ENCODE data around the gene ZNF346.

The ZNF346 gene

GRCh38 chr5:177066224-177066623 is 43.7 kb downstream of the ZNF346 start:
- Histone ChIP-seq H3K36me3 (ENCODE audit: control insufficient read depth in 2 of 2, insufficient read depth in 1 of 2, low read length in 2 of 2) (peaks cover 14 to 57% of the 10 kb centered on the region in 2 experiments), H3K9me3 (ENCODE audit: control insufficient read depth, insufficient read depth, low read depth, low read length) (no peaks in the 10 kb centered on the region), H3K4me3 (ENCODE audit: low read depth, low read length) (no peak overlapping the region), H3K27ac (ENCODE audit: extremely low read depth, low read depth, low read length) (no peak overlapping the region), H3K4me1 (ENCODE audit: control insufficient read depth, insufficient read depth, low read length) (no peaks in the 10 kb centered on the region)
- TF ChIP-seq ZNF654 (tag by site-specific recombination; IDR thresholded peaks at IDR 0.05; ENCODE audit: low read depth) = no peak
- TF ChIP-seq ZNF433 (tag by site-specific recombination; IDR thresholded peaks at IDR 0.05; ENCODE audit: low read depth) = no peak
- TF ChIP-seq ZNF629 (tag by site-specific recombination; IDR thresholded peaks at IDR 0.05) = no peak
- no peak for TF ChIP-seq TSHZ1 (tag by site-specific recombination; IDR thresholded peaks at IDR 0.05; ENCODE audit: borderline replicate concordance)
- TF ChIP-seq YY2 (tag by site-specific recombination; IDR thresholded peaks at IDR 0.05) = no peak
- no peak for TF ChIP-seq ZNF211 (tag by site-specific recombination; IDR thresholded peaks at IDR 0.05; ENCODE audit: low read depth)
- no peak for TF ChIP-seq ZNF366 (tag by site-specific recombination; conservative IDR thresholded peaks at IDR 0.05)
- no peak for TF ChIP-seq EGR2 (tag by site-specific recombination; IDR thresholded peaks at IDR 0.05; ENCODE audit: low read depth)
- TF ChIP-seq ZNF362 (tag by site-specific recombination; IDR thresholded peaks at IDR 0.05) = no peak
- no peak for TF ChIP-seq ZSCAN23 (tag by site-specific recombination; IDR thresholded peaks at IDR 0.05)
- TF ChIP-seq, protein P1, sequence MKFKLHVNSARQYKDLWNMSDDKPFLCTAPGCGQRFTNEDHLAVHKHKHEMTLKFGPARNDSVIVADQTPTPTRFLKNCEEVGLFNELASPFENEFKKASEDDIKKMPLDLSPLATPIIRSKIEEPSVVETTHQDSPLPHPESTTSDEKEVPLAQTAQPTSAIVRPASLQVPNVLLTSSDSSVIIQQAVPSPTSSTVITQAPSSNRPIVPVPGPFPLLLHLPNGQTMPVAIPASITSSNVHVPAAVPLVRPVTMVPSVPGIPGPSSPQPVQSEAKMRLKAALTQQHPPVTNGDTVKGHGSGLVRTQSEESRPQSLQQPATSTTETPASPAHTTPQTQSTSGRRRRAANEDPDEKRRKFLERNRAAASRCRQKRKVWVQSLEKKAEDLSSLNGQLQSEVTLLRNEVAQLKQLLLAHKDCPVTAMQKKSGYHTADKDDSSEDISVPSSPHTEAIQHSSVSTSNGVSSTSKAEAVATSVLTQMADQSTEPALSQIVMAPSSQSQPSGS (tag by site-specific recombination; IDR thresholded peaks at IDR 0.05; ENCODE audit: low read depth) = no peak
- no peak for TF ChIP-seq ZNF138 (tag by site-specific recombination; IDR thresholded peaks at IDR 0.05; ENCODE audit: borderline replicate concordance)
- TF ChIP-seq SALL2 (tag by site-specific recombination; IDR thresholded peaks at IDR 0.05; ENCODE audit: borderline replicate concordance) = no peak
- TF ChIP-seq INSM2 (tag by site-specific recombination; IDR thresholded peaks at IDR 0.05) = no peak
- no peak for TF ChIP-seq ZNF48 (tag by site-specific recombination; IDR thresholded peaks at IDR 0.05)
- POLR2A ChIA-PET = no interaction called here
- CTCF ChIA-PET = interaction anchor here (2.4 kb wide), 1 partner anchor 406 kb away, joined by 9 read pairs; no protein-coding TSS in a partner anchor

- peaks cover 14 to 45% of the 10 kb centered on the region in 2 experiments for H3K36me3 ChIP-seq (ENCODE audit: control insufficient read depth in 2 of 2, insufficient read depth in 1 of 2, low read length in 2 of 2)
- no peaks in the 10 kb centered on the region for H3K9me3 ChIP-seq (ENCODE audit: control insufficient read depth, insufficient read depth, low read depth, low read length)
- ChIA-PET POLR2A (no interaction called here), CTCF (interaction anchor here (1.1 to 9.9 kb wide), 4 partner anchors 10 to 407 kb away, joined by 6 to 151 read pairs (median 8); no protein-coding TSS in a partner anchor)
- H3K4me3 ChIP-seq (ENCODE audit: low read depth, low read length) = no peak overlapping the region
- H3K27ac ChIP-seq (ENCODE audit: extremely low read depth, low read depth, low read length) = no peak overlapping the region
- H3K4me1 ChIP-seq (ENCODE audit: control insufficient read depth, insufficient read depth, low read length) = no peaks in the 10 kb centered on the region
- TF ChIP-seq ZNF544 (tag by site-specific recombination; IDR thresholded peaks at IDR 0.05) (no peak), ZNF138 (tag by site-specific recombination; IDR thresholded peaks at IDR 0.05; ENCODE audit: borderline replicate concordance) (no peak), ZNF354C (tag by site-specific recombination; IDR thresholded peaks at IDR 0.05; ENCODE audit: borderline replicate concordance, low read depth) (no peak)
Measured at GRCh38 chr5:177067503-177067902, 45.0 kb downstream of the ZNF346 start.

Measured in HEK293 (cell line).